ENCODE measurements around the gene CALN1.

DNA sequence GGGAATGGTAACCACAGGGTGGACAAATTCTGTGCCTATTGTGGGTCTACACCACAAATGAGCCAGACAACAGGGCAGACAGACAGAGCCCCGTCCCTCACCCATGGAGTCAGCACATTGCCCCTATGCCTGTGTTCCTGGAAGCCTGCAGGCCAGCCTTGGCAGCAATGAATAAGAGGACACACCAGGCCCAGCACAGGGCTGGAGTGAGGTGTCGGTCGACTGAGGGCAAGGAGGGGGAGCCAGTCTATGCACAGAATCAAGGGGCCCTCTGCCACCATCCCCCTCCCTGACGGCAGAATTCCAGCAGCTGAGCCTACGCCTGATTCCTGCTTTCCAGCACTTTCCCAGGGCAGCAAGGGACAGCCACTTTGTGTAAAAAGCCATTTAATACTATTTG, 98.2 kb downstream of the CALN1 start:
- TF ChIP-seq, protein P1, sequence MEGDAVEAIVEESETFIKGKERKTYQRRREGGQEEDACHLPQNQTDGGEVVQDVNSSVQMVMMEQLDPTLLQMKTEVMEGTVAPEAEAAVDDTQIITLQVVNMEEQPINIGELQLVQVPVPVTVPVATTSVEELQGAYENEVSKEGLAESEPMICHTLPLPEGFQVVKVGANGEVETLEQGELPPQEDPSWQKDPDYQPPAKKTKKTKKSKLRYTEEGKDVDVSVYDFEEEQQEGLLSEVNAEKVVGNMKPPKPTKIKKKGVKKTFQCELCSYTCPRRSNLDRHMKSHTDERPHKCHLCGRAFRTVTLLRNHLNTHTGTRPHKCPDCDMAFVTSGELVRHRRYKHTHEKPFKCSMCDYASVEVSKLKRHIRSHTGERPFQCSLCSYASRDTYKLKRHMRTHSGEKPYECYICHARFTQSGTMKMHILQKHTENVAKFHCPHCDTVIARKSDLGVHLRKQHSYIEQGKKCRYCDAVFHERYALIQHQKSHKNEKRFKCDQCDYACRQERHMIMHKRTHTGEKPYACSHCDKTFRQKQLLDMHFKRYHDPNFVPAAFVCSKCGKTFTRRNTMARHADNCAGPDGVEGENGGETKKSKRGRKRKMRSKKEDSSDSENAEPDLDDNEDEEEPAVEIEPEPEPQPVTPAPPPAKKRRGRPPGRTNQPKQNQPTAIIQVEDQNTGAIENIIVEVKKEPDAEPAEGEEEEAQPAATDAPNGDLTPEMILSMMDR (conservative IDR thresholded peaks at IDR 0.05): no peak
- TF ChIP-seq ZFX (IDR thresholded peaks at IDR 0.05): no peak
